HepG2 (cell line): ENCODE measurements around the gene METTL26. TPM values are rescaled to one million over a fixed set of nuclear protein-coding genes. Genes with fewer than 3 reads are reported as not detected.

ENCODE experiments used
- AGO2 ChIP-seq: fragments of 200-400 bp; formaldehyde crosslinking; optimal IDR thresholded peaks from 2 replicates; pipeline ENCODE3; 2017; ENCODE audit warnings: mild to moderate bottlenecking, low read depth, low read length, moderate library complexity
- CENPT ChIP-seq: sonication (generic); formaldehyde crosslinking; IDR thresholded peaks from 2 replicates; pipeline ENCODE4 v1.8.0; 2022; ENCODE audit warnings: low read depth, mild to moderate bottlenecking, moderate library complexity, missing genetic modification reagents
- CERS6 ChIP-seq: sonication (generic); formaldehyde crosslinking; IDR thresholded peaks from 2 replicates; pipeline ENCODE4 v1.5.0; 2020; ENCODE audit warnings: missing genetic modification reagents
- GMEB2 ChIP-seq: IDR thresholded peaks from 2 replicates; pipeline ENCODE4 v1.6.1; 2016; ENCODE audit warnings: missing biosample characterization, missing genetic modification reagents, low read depth
- HDAC1 ChIP-seq: sonication (generic); formaldehyde crosslinking; IDR thresholded peaks from 2 replicates; pipeline ENCODE4 v1.5.1; 2020; ENCODE audit warnings: mild to moderate bottlenecking, missing genetic modification reagents
- HMGXB4 ChIP-seq, 2 experiments: sonication (generic) in 1 of 2; formaldehyde crosslinking in 1 of 2; IDR thresholded peaks; 2 replicates each; pipeline versions ENCODE4 v1.4.0 to v1.6.1; 2018 to 2020; ENCODE audit warnings: missing genetic modification reagents in 2 of 2, borderline replicate concordance in 1 of 2, low read depth in 1 of 2, mild to moderate bottlenecking in 1 of 2, missing biosample characterization in 1 of 2
- MATR3 ChIP-seq: sonication (generic); formaldehyde crosslinking; IDR thresholded peaks from 2 replicates; pipeline ENCODE4 v1.4.0; 2020; ENCODE audit warnings: missing genetic modification reagents
- PHF8 ChIP-seq: sonication (generic); formaldehyde crosslinking; IDR thresholded peaks from 2 replicates; pipeline ENCODE4 v1.5.0; 2020; ENCODE audit warnings: missing genetic modification reagents
- PITX1 ChIP-seq: sonication (generic); formaldehyde crosslinking; IDR thresholded peaks from 2 replicates; pipeline ENCODE4 v1.5.1; 2020; ENCODE audit warnings: mild to moderate bottlenecking, missing genetic modification reagents
- RAD21 ChIP-seq: fragments of 450-650 bp; formaldehyde crosslinking; IDR thresholded peaks from 2 replicates; pipeline ENCODE4 v1.5.0; 2020; ENCODE audit warnings: mild to moderate bottlenecking
- SP2 ChIP-seq: sonication (generic); formaldehyde crosslinking; IDR thresholded peaks from 2 replicates; pipeline ENCODE4 v1.5.1; 2020; ENCODE audit warnings: mild to moderate bottlenecking, missing genetic modification reagents
- TBX2 ChIP-seq: sonication (generic); formaldehyde crosslinking; IDR thresholded peaks from 2 replicates; pipeline ENCODE4 v1.5.0; 2020; ENCODE audit warnings: missing genetic modification reagents, mild to moderate bottlenecking, borderline replicate concordance
- TRIM24 ChIP-seq: sonication (generic); formaldehyde crosslinking; IDR thresholded peaks from 2 replicates; pipeline ENCODE4 v1.8.0; 2022; ENCODE audit warnings: mild to moderate bottlenecking, missing genetic modification reagents
- UBTF ChIP-seq: sonication (generic); formaldehyde crosslinking; IDR thresholded peaks from 2 replicates; pipeline ENCODE4 v1.4.0; 2020; ENCODE audit warnings: mild to moderate bottlenecking, missing genetic modification reagents
- ZBTB14 ChIP-seq: sonication (generic); formaldehyde crosslinking; IDR thresholded peaks from 2 replicates; pipeline ENCODE4 v1.4.0; 2020; ENCODE audit warnings: missing genetic modification reagents
- ZBTB38 ChIP-seq: sonication (generic); formaldehyde crosslinking; IDR thresholded peaks from 2 replicates; pipeline ENCODE4 v1.5.1; 2020; ENCODE audit warnings: mild to moderate bottlenecking, missing genetic modification reagents
- ZFY ChIP-seq: sonication (generic); formaldehyde crosslinking; IDR thresholded peaks from 2 replicates; pipeline ENCODE4 v1.4.0; 2020; ENCODE audit warnings: missing genetic modification reagents
- ZNF382 ChIP-seq: sonication (generic); formaldehyde crosslinking; IDR thresholded peaks from 2 replicates; pipeline ENCODE4 v1.5.0; 2020; ENCODE audit warnings: missing genetic modification reagents, mild to moderate bottlenecking, borderline replicate concordance
- ZNF446 ChIP-seq: sonication (generic); formaldehyde crosslinking; IDR thresholded peaks from 2 replicates; pipeline ENCODE4 v1.5.0; 2020; ENCODE audit warnings: mild to moderate bottlenecking, missing genetic modification reagents
- ZNF562 ChIP-seq: sonication (generic); formaldehyde crosslinking; IDR thresholded peaks from 2 replicates; pipeline ENCODE4 v1.8.0; 2022; ENCODE audit warnings: missing genetic modification reagents, borderline replicate concordance
- ZNF772 ChIP-seq: sonication (generic); formaldehyde crosslinking; IDR thresholded peaks from 2 replicates; pipeline ENCODE4 v1.5.0; 2020; ENCODE audit warnings: mild to moderate bottlenecking, missing genetic modification reagents
- polyA plus RNA-seq, 8 experiments: library from polyadenylated mRNA; depleted of rRNA in 3 of 8; stranded (reverse) in 7 of 8; unstranded in 1 of 8; fragments of >200 nt; fragmentation: Illumina TruSeq in 4 of 8; extraction: Trizol in 4 of 8; gene quantifications; 2 replicates each; pipeline versions ENCODE4 v1.2.1 to v1.2.3, GENCODE V29; 2011 to 2016; ENCODE audit warnings: low read depth in 4 of 8, missing spikeins in 1 of 8, mixed read lengths in 1 of 8; ENCODE audit not compliant: insufficient read depth in 1 of 8
- total RNA-seq, 5 experiments: library from RNA; depleted of rRNA; stranded (reverse); fragments of >200 nt; fragmentation: Illumina TruSeq; extraction: Trizol; gene quantifications; 2 replicates each; pipeline ENCODE4 v1.2.3, GENCODE V29; 2016; ENCODE audit warnings: low read depth in 1 of 5

The METTL26 gene
- total and polyA plus RNA-seq, 2 of the 13 experiments (the other 11 are each of a cell fraction or from before 2014, with no cell fraction given): 65.5 to 70.1 TPM

- TF ChIP-seq ZBTB38 (CRISPR knock-in tag) (0 out of 2 replicates have a peak, but pooled peaks have one; percentile 15), GMEB2 (CRISPR knock-in tag) (no peak), CERS6 (CRISPR knock-in tag) (no peak; the same call in 1 of the 2 replicates), HDAC1 (peak; percentile 1; the same call in 1 of the 2 replicates), ZFY (CRISPR knock-in tag) (peak; percentile 66), TRIM24 (CRISPR knock-in tag) (no peak), ZNF446 (CRISPR knock-in tag) (peak; percentile 72; the same call in 1 of the 2 replicates), ZBTB14 (CRISPR knock-in tag) (no peak), HMGXB4 (CRISPR knock-in tag; IDR thresholded peaks at IDR 0.05; ENCODE audit: borderline replicate concordance in 1 of 2, low read depth in 1 of 2) (0 out of 4 replicates have a peak, but pooled peaks of 1 of the 2 experiments have one; percentile 8), TBX2 (0 out of 2 replicates have a peak, but pooled peaks have one; percentile 12), MATR3 (CRISPR knock-in tag) (no peak), CENPT (CRISPR knock-in tag) (peak; percentile 44; the same call in 1 of the 2 replicates), PHF8 (CRISPR knock-in tag) (peak; percentile 51; the same call in 1 of the 2 replicates), ZNF382 (CRISPR knock-in tag) (no peak), AGO2 (peak; percentile 44), UBTF (CRISPR knock-in tag) (peak; percentile 83; the same call in 1 of the 2 replicates), PITX1 (CRISPR knock-in tag) (peak; percentile 29; the same call in 1 of the 2 replicates), SP2 (no peak), ZNF772 (no peak), ZNF562 (CRISPR knock-in tag) (no peak), RAD21 (CRISPR knock-in tag) (peak; percentile 50; the same call in 1 of the 2 replicates)
Measured at GRCh38 chr16:590188-590814, 45.8 kb downstream of the METTL26 start (continued).
